SH-SY5Y (cell line): ENCODE measurements around the gene ABR.

ENCODE experiments used
- GATA2 ChIP-seq: IDR thresholded peaks from 2 replicates; pipeline ENCODE4 v1.6.1; 2011; ENCODE audit warnings: mild to moderate bottlenecking, low read depth, low read length
- GATA3 ChIP-seq: IDR thresholded peaks from 2 replicates; pipeline ENCODE4 v1.6.1; 2011; ENCODE audit warnings: low read depth, mild to moderate bottlenecking, low read length, moderate library complexity

ABR gene

GRCh38 chr17:1179818-1180742, at the start of gene ABR:
TSS of gene ABR (minus strand) at chr17:1179981. CDS start at chr17:1179727, 254 bp downstream.
- TF ChIP-seq GATA2 (no peak), GATA3 (no peak)

- TF ChIP-seq GATA3 (no peak), GATA2 (no peak)
These were observed 49.6 kb upstream of the ABR start for GRCh38 chr17:1229349-1229899.

- TF ChIP-seq GATA2: no peak
- no peak for TF ChIP-seq GATA3
These were observed 49.1 kb upstream of the ABR start for GRCh38 chr17:1228781-1229348.

- TF ChIP-seq GATA2 (no peak), GATA3 (no peak)
These were observed 48.4 kb upstream of the ABR start for GRCh38 chr17:1227917-1228780.

GRCh38 chr17:1227365-1227764, 47.6 kb upstream of the ABR start:
- TF ChIP-seq GATA2 (no peak), GATA3 (no peak)

DNA sequence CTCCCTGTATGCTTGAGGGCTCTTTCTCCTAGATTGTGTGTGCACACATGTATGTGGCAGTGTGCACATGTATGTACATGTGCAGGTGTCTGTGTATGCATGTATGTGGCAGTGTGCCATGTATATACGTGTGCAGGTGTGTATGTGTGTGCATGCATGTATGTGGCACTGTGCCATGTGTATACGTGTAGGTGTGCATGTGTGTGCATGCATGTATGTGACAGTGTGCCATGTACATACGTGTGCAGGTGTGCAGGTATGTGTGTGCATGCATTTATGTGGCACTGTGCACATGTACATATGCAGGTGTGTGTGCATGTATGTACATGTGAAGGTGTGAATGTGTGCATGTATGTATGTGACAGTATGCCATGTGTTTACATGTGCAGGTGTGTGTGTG, 46.5 kb upstream of the ABR start:
- TF ChIP-seq GATA2 (no peak), GATA3 (no peak)

- no peak for TF ChIP-seq GATA2
These were observed 44.5 kb upstream of the ABR start for GRCh38 chr17:1224330-1224729.

DNA sequence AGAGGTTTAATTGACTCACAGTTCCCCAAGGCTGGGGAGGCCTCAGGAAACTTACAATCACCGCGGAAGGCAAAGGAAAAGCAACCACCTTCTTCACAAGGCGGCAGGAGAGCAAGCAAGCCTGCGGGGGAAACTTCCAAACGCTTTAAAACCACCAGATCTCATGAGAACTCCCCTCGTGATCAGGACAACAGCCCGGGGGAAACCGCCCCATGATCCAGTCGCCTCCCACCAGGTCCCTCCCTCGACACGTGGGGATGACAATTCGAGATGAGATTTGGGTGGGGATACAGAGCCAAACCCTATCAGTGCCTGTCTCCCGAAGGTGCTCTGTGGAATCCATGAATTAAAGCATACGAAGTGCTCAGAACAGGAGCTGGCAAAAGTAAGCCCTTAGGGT, 43.9 kb upstream of the ABR start:
- TF ChIP-seq GATA3 (no peak), GATA2 (no peak)

- no peak for TF ChIP-seq GATA3
- TF ChIP-seq GATA2: no peak
These were observed 42.5 kb upstream of the ABR start for GRCh38 chr17:1222321-1222720.

- TF ChIP-seq GATA3: no peak
- no peak for TF ChIP-seq GATA2
These were observed 41.4 kb upstream of the ABR start for GRCh38 chr17:1221209-1221608.

- no peak for TF ChIP-seq GATA2
- TF ChIP-seq GATA3: no peak
These were observed 40.6 kb upstream of the ABR start for GRCh38 chr17:1220346-1220745.

DNA sequence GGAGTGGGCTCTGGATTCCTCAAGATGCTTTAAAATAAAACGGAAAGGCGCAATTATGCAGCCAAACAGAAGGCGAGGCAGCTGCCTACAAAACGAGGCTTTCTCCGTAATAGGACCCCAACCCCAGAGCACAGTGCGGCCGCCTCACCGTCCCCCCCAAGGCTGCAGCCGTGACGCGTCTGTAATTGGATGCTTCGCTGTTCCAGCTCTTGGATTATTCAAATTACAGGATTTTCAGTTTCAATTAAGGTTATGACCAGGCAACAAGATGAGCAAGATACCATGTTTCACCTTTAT, 37.3 kb upstream of the ABR start:
- no peak for TF ChIP-seq GATA3
- no peak for TF ChIP-seq GATA2

GRCh38 chr17:1216217-1217088, 36.7 kb upstream of the ABR start:
- no peak for TF ChIP-seq GATA2
- no peak for TF ChIP-seq GATA3
